Panc1 (cell line): ENCODE measurements around the gene FOXK1.

ENCODE experiments used
- CTCF ChIP-seq: fragments of 450-650 bp; IDR thresholded peaks from 2 replicates; pipeline ENCODE4 v1.5.1; 2017; ENCODE audit warnings: mild to moderate bottlenecking
- POLR2AphosphoS5 ChIP-seq: IDR thresholded peaks from 2 replicates; pipeline ENCODE4 v1.6.1; 2012; ENCODE audit warnings: mild to moderate bottlenecking, low read depth, low read length, moderate library complexity

GRCh38 chr7:4808565-4808964, 126.5 kb downstream of the FOXK1 start:
- TF ChIP-seq CTCF (no peak), POLR2AphosphoS5 (no peak)
